Gastrocnemius medialis (tissue), 4 donors: ENCODE data around the gene FAM83G. TPM values are rescaled to one million over a fixed set of nuclear protein-coding genes. Genes with fewer than 3 reads are reported as not detected.

Source experiments
- ATAC-seq, 2 donors: fragments of 150-250 bp; one replicate each; pipeline ENCODE4 v1.9.1; 2016
- DNase-seq, 2 donors: peaks; one replicate each; pipeline ENCODE4 v3.0.0-alpha.2; 2019
- H3K27ac ChIP-seq, 4 donors: fragments of 200-600 bp; sonication (generic); 1 replicate in 1 of 4; 2 replicates in 3 of 4; pipeline ENCODE4 v1.5.1; 2016 to 2018; ENCODE audit warnings: mild to moderate bottlenecking in 2 of 4, moderate library complexity in 1 of 4
- H3K27me3 ChIP-seq, 3 donors: fragments of 200-600 bp; sonication (generic) in 2 of 3; 1 replicate in 1 of 3; 2 replicates in 2 of 3; pipeline versions ENCODE4 v1.5.1 to v1.6.0; 2016 to 2019; ENCODE audit warnings: mild to moderate bottlenecking in 1 of 3, moderate library complexity in 1 of 3
- H3K36me3 ChIP-seq, 2 donors: fragments of 200-600 bp; sonication (generic) in 1 of 2; one replicate each; pipeline ENCODE4 v1.5.1; 2017 to 2018
- H3K4me1 ChIP-seq, 2 donors: fragments of 200-600 bp; sonication (generic) in 1 of 2; one replicate each; pipeline ENCODE4 v1.5.1; 2016 to 2017; ENCODE audit warnings: mild to moderate bottlenecking in 2 of 2
- H3K4me3 ChIP-seq, 4 donors: fragments of 200-600 bp; sonication (generic) in 3 of 4; 1 replicate in 1 of 4; 2 replicates in 3 of 4; pipeline ENCODE4 v1.5.1; 2016 to 2019; ENCODE audit warnings: mild to moderate bottlenecking in 2 of 4
- H3K9me3 ChIP-seq, 3 donors: fragments of 200-600 bp; sonication (generic) in 2 of 3; 1 replicate in 1 of 3; 2 replicates in 2 of 3; pipeline ENCODE4 v1.5.1; 2016 to 2019
- CTCF ChIP-seq, 5 experiments: fragments of 450-650 bp in 3 of 5; fragments of 200-600 bp in 2 of 5; sonication (generic) in 2 of 5; IDR thresholded peaks in 4 of 5; conservative IDR thresholded peaks in 1 of 5; 1 replicate in 4 of 5; 2 replicates in 1 of 5; pipeline ENCODE4 v1.5.1; 2016 to 2019; ENCODE audit warnings: antibody characterized with exemption in 5 of 5, mild to moderate bottlenecking in 3 of 5, moderate library complexity in 3 of 5
- POLR2A ChIP-seq, 2 donors: fragments of 450-650 bp; IDR thresholded peaks; one replicate each; pipeline ENCODE4 v1.6.1; 2017; ENCODE audit warnings: antibody characterized with exemption in 2 of 2, mild to moderate bottlenecking in 2 of 2, moderate library complexity in 2 of 2
- in situ Hi-C, 4 donors: fragments of 200-750 bp; cut with MboI; loops; one replicate each; pipeline versions ENCODE4 v1.15.0 to v1.8.0; 2017; ENCODE audit warnings: low sequenced_read_pairs in 4 of 4
- intact Hi-C: fragments of 100-400 bp; cut with DNase I; formaldehyde crosslinking; loops from one replicate; pipeline ENCODE4 v1.15.1; 2023; ENCODE audit warnings: low total_unique reads
- total RNA-seq, 4 donors: library from RNA; depleted of rRNA; stranded (reverse); fragments of >200 nt; gene quantifications; one replicate each; pipeline versions ENCODE4 v1.1.0 to v1.2.3, GENCODE V29; 2016

FAM83G gene
- total RNA-seq, 4 donors from 2014 or later: 8.2 to 25.6 (median 16.9) TPM

GRCh38 chr17:19017804-19018599 is 13.4 kb upstream of the FAM83G start:
- TF ChIP-seq CTCF (IDR thresholded peaks at IDR 0.05 in 4 of 5, conservative IDR thresholded peaks at IDR 0.05 in 1 of 5) (no peak), POLR2A (IDR thresholded peaks at IDR 0.05) (no peak)
- Histone ChIP-seq H3K27ac (no peak overlapping the region), H3K9me3 (no peaks in the 10 kb centered on the region), H3K27me3 (no peaks in the 10 kb centered on the region), H3K4me1 (no peaks in the 10 kb centered on the region), H3K36me3 (no peaks in the 10 kb centered on the region), H3K4me3 (no peak overlapping the region)
- no peak for ATAC-seq
- intact Hi-C loops (loop anchor here (5.0 kb wide), 1 partner anchor 36 kb away; no protein-coding TSS in a partner anchor), in situ Hi-C loops (loop anchor here in 2 of 4 donors (10.0 to 25.0 kb wide), 2 partner anchors 53 to 206 kb away; no protein-coding TSS in a partner anchor)
- DNase-seq: no peak

- no peaks in the 10 kb centered on the region for H3K4me1 ChIP-seq
- no peak overlapping the region for H3K27ac ChIP-seq
- no peak overlapping the region for H3K4me3 ChIP-seq
- intact Hi-C loops: loop anchor here (5.0 kb wide), 1 partner anchor 35 kb away; no protein-coding TSS in a partner anchor
- DNase-seq (no peak), ATAC-seq (no peak)
- no peaks in the 10 kb centered on the region for H3K9me3 ChIP-seq
- TF ChIP-seq CTCF (IDR thresholded peaks at IDR 0.05 in 4 of 5, conservative IDR thresholded peaks at IDR 0.05 in 1 of 5): no peak
- no peak for TF ChIP-seq POLR2A (IDR thresholded peaks at IDR 0.05)
- no peaks in the 10 kb centered on the region for H3K36me3 ChIP-seq
- in situ Hi-C loops: loop anchor here in 2 of 4 donors (10.0 to 25.0 kb wide), 2 partner anchors 53 to 205 kb away; no protein-coding TSS in a partner anchor
- H3K27me3 ChIP-seq: no peaks in the 10 kb centered on the region
Observed at GRCh38 chr17:19017401-19017800, 12.8 kb upstream of the FAM83G start.

GRCh38 chr17:19016881-19017280 is 12.3 kb upstream of the FAM83G start:
- in situ Hi-C loops (loop anchor here in 2 of 4 donors (10.0 to 25.0 kb wide), 2 partner anchors 52 to 205 kb away; no protein-coding TSS in a partner anchor), intact Hi-C loops (loop anchor here (5.0 kb wide), 1 partner anchor 35 kb away; no protein-coding TSS in a partner anchor)
- H3K4me1 ChIP-seq: no peaks in the 10 kb centered on the region
- TF ChIP-seq CTCF (IDR thresholded peaks at IDR 0.05 in 4 of 5, conservative IDR thresholded peaks at IDR 0.05 in 1 of 5): no peak
- TF ChIP-seq POLR2A (IDR thresholded peaks at IDR 0.05): no peak
- no peak overlapping the region for H3K27ac ChIP-seq
- no peak overlapping the region for H3K4me3 ChIP-seq
- H3K36me3 ChIP-seq: no peaks in the 10 kb centered on the region
- no peaks in the 10 kb centered on the region for H3K9me3 ChIP-seq
- no peaks in the 10 kb centered on the region for H3K27me3 ChIP-seq
- DNase-seq: no peak
- no peak for ATAC-seq

DNA sequence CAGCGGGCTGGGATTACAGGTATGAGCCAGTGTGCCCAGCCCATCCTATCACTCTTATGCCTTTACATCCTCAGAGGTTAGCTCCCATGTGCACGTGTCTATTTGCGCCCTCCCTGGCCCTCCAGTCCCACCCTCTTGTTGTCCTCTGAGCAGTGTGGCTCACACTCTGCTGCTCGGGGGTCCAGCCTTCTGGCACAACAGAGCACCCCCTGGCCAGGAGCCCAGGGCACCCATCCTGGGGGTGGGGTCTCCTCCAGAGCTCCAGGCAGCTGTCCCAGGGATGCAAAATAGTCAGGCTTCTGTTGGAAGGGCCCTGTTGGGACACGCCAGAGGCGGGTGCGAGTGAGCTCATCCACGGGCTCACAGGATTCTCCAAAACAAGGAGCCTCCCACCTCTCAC is 11.7 kb upstream of the FAM83G start:
- ATAC-seq (no peak), DNase-seq (no peak)
- intact Hi-C loops: loop anchor here (5.0 kb wide), 1 partner anchor 34 kb away; no protein-coding TSS in a partner anchor
- H3K4me3 ChIP-seq: no peak overlapping the region
- H3K36me3 ChIP-seq: no peaks in the 10 kb centered on the region
- H3K4me1 ChIP-seq: no peaks in the 10 kb centered on the region
- H3K9me3 ChIP-seq: no peaks in the 10 kb centered on the region
- in situ Hi-C loops: loop anchor here in 2 of 4 donors (10.0 to 25.0 kb wide), 2 partner anchors 51 to 204 kb away; no protein-coding TSS in a partner anchor
- TF ChIP-seq POLR2A (IDR thresholded peaks at IDR 0.05) (no peak), CTCF (IDR thresholded peaks at IDR 0.05 in 4 of 5, conservative IDR thresholded peaks at IDR 0.05 in 1 of 5) (no peak)
- H3K27ac ChIP-seq: no peak overlapping the region
- H3K27me3 ChIP-seq: no peaks in the 10 kb centered on the region
